Large intestine (tissue), 12 donors: ENCODE results near the gene MYCT1. TPM values are rescaled to one million over a fixed set of nuclear protein-coding genes. Genes with fewer than 3 reads are reported as not detected.

Source experiments
- DNase-seq, 2 donors: peaks; one replicate each; pipeline versions ENCODE4 v3.0.0 to v3.0.0-alpha.2; 2013
- H3K27ac ChIP-seq: one replicate; pipeline ENCODE4 v1.5.1; 2013; ENCODE audit warnings: low read length
- H3K27me3 ChIP-seq: 2 replicates; pipeline ENCODE4 v1.6.1; 2013; ENCODE audit warnings: low read length; ENCODE audit not compliant: control insufficient read depth, insufficient read depth
- H3K36me3 ChIP-seq: 2 replicates; pipeline ENCODE4 v1.6.1; 2013; ENCODE audit warnings: low read length; ENCODE audit not compliant: control insufficient read depth, insufficient read depth
- H3K4me1 ChIP-seq: one replicate; pipeline ENCODE4 v1.6.1; 2013; ENCODE audit warnings: low read length; ENCODE audit not compliant: control insufficient read depth, insufficient read depth
- H3K4me3 ChIP-seq: one replicate; pipeline ENCODE4 v1.5.1; 2013; ENCODE audit warnings: low read length
- H3K9me3 ChIP-seq: one replicate; pipeline ENCODE4 v1.6.1; 2013; ENCODE audit warnings: mild to moderate bottlenecking, low read depth, low read length, moderate library complexity; ENCODE audit not compliant: control insufficient read depth
- WGBS: methylation state at CpG from one replicate; pipeline ENCODE4 v1.1.5; 2013; ENCODE audit warnings: low lambda C conversion rate; ENCODE audit not compliant: insufficient coverage; 5-methylcytosine and 5-hydroxymethylcytosine counted together
- long read RNA-seq, 11 donors: transcript quantifications; one replicate each; lab custom pipeline, GENCODE V29; 2026
- polyA plus RNA-seq: library from polyadenylated mRNA; unstranded; fragments of 120-200 nt; gene quantifications from one replicate; pipeline ENCODE4 v1.2.1, GENCODE V29; 2013

MYCT1 gene
- 8.5 TPM for polyA plus RNA-seq
- long read RNA-seq, donor 1, partial matches to known transcripts = 0 of 3 reads
- long read RNA-seq, donor 1, other reads (novel, unspliced or antisense) = 0 of 3 reads
- long read RNA-seq, donor 2, transcript MYCT1-201 (2 exons, 3,030 nt) = major isoform, 8 of 8 reads
- long read RNA-seq, donor 2, partial matches to known transcripts = 0 of 8 reads
- long read RNA-seq, donor 2, other reads (novel, unspliced or antisense) = 0 of 8 reads
- long read RNA-seq, donor 3, transcript MYCT1-201 (2 exons, 3,030 nt) = major isoform, 6 of 6 reads
- long read RNA-seq, donor 3, partial matches to known transcripts = 0 of 6 reads
- long read RNA-seq, donor 3, other reads (novel, unspliced or antisense) = 0 of 6 reads
- long read RNA-seq, donor 4, partial matches to known transcripts = 0 of 2 reads
- long read RNA-seq, donor 4, other reads (novel, unspliced or antisense) = 0 of 2 reads
- long read RNA-seq, donor 5, partial matches to known transcripts = 0 of 3 reads
- long read RNA-seq, donor 5, other reads (novel, unspliced or antisense) = 0 of 3 reads
- long read RNA-seq, donor 6, transcript MYCT1-201 (2 exons, 3,030 nt) = major isoform, 10 of 10 reads
- long read RNA-seq, donor 6, partial matches to known transcripts = 0 of 10 reads
- long read RNA-seq, donor 6, other reads (novel, unspliced or antisense) = 0 of 10 reads
- long read RNA-seq, donor 7, transcript MYCT1-201 (2 exons, 3,030 nt) = major isoform, 9 of 10 reads
- long read RNA-seq, donor 7, partial matches to known transcripts = 0 of 10 reads
- long read RNA-seq, donor 7, other reads (novel, unspliced or antisense) = 0 of 10 reads
- long read RNA-seq, donor 8, transcript MYCT1-201 (2 exons, 3,030 nt) = major isoform, 7 of 7 reads
- long read RNA-seq, donor 8, partial matches to known transcripts = 0 of 7 reads
- long read RNA-seq, donor 8, other reads (novel, unspliced or antisense) = 0 of 7 reads
- long read RNA-seq, donor 9, partial matches to known transcripts = 0 of 3 reads
- long read RNA-seq, donor 9, other reads (novel, unspliced or antisense) = 0 of 3 reads
- long read RNA-seq, donor 10, partial matches to known transcripts = 0 of 3 reads
- long read RNA-seq, donor 10, other reads (novel, unspliced or antisense) = 0 of 3 reads
- long read RNA-seq, donor 11, transcript MYCT1-201 (2 exons, 3,030 nt) = major isoform, 6 of 6 reads
- long read RNA-seq, donor 11, partial matches to known transcripts = 0 of 6 reads
- long read RNA-seq, donor 11, other reads (novel, unspliced or antisense) = 0 of 6 reads

GRCh38 chr6:152697634-152698033 lies at the start of gene MYCT1:
Gene MYCT1, plus strand, starts transcription at chr6:152697897. Its CDS starts 6 bp downstream, at chr6:152697903.
- no peaks in the 10 kb centered on the region for H3K4me1 ChIP-seq
- H3K4me3 ChIP-seq = no peak within 1 kb of the TSS
- H3K9me3 ChIP-seq = no peaks in the 10 kb centered on the region
- no peak within 1 kb of the TSS for H3K27ac ChIP-seq
- H3K36me3 ChIP-seq = no peaks in the 10 kb centered on the region
- no peak for DNase-seq
- no peaks in the 10 kb centered on the region for H3K27me3 ChIP-seq
- WGBS = 89% methylated on average over 1 of the region's 2 CpGs

GRCh38 chr6:152648105-152648504 lies 49.6 kb upstream of the MYCT1 start:
- H3K9me3 ChIP-seq = no peaks in the 10 kb centered on the region
- H3K27ac ChIP-seq = no peak overlapping the region
- H3K4me1 ChIP-seq = no peaks in the 10 kb centered on the region
- WGBS = no CpG with 5 or more reads among the region's 2 CpGs
- no peak overlapping the region for H3K4me3 ChIP-seq
- no peaks in the 10 kb centered on the region for H3K36me3 ChIP-seq
- no peaks in the 10 kb centered on the region for H3K27me3 ChIP-seq
- peak in 1 of 2 donors; percentile 2 for DNase-seq

GRCh38 chr6:152651986-152652385 lies 45.7 kb upstream of the MYCT1 start:
- Histone ChIP-seq H3K36me3 (no peaks in the 10 kb centered on the region), H3K4me1 (no peaks in the 10 kb centered on the region), H3K9me3 (no peaks in the 10 kb centered on the region), H3K4me3 (no peak overlapping the region), H3K27me3 (no peaks in the 10 kb centered on the region), H3K27ac (no peak overlapping the region)
- DNase-seq = no peak
- no CpG with 5 or more reads among the region's 3 CpGs for WGBS

GRCh38 chr6:152661776-152662175 lies 35.9 kb upstream of the MYCT1 start:
- no CpG with 5 or more reads among the region's 3 CpGs for WGBS

GRCh38 chr6:152669895-152670294 lies 27.8 kb upstream of the MYCT1 start:
- no peaks in the 10 kb centered on the region for H3K36me3 ChIP-seq
- H3K4me3 ChIP-seq = no peak overlapping the region
- H3K27me3 ChIP-seq = no peaks in the 10 kb centered on the region
- WGBS = no CpG with 5 or more reads among the region's 1 CpG
- no peaks in the 10 kb centered on the region for H3K4me1 ChIP-seq
- no peak for DNase-seq
- no peak overlapping the region for H3K27ac ChIP-seq
- no peaks in the 10 kb centered on the region for H3K9me3 ChIP-seq

More at GRCh38 chr6:152661776-152662175, 35.9 kb upstream of the MYCT1 start:
- no peaks in the 10 kb centered on the region for H3K4me1 ChIP-seq
- no peaks in the 10 kb centered on the region for H3K27me3 ChIP-seq
- H3K27ac ChIP-seq = no peak overlapping the region
- H3K4me3 ChIP-seq = no peak overlapping the region
- H3K36me3 ChIP-seq = no peaks in the 10 kb centered on the region
- H3K9me3 ChIP-seq = no peaks in the 10 kb centered on the region
- DNase-seq = no peak

- DNase-seq = no peak
- Histone ChIP-seq H3K9me3 (no peaks in the 10 kb centered on the region), H3K36me3 (no peaks in the 10 kb centered on the region), H3K4me3 (no peak overlapping the region), H3K27ac (no peak overlapping the region), H3K27me3 (no peaks in the 10 kb centered on the region), H3K4me1 (no peaks in the 10 kb centered on the region)
- WGBS = 62% methylated on average over 4 of the region's 4 CpGs
Observed at GRCh38 chr6:152671171-152671570, 26.5 kb upstream of the MYCT1 start.

- Histone ChIP-seq H3K27me3 (no peaks in the 10 kb centered on the region), H3K4me1 (no peaks in the 10 kb centered on the region), H3K36me3 (no peaks in the 10 kb centered on the region), H3K4me3 (no peak overlapping the region), H3K9me3 (no peaks in the 10 kb centered on the region), H3K27ac (no peak overlapping the region)
- DNase-seq = no peak
Observed at GRCh38 chr6:152673236-152673635, 24.5 kb upstream of the MYCT1 start.

GRCh38 chr6:152680151-152680550 lies 17.5 kb upstream of the MYCT1 start:
- H3K27ac ChIP-seq = no peak overlapping the region
- no peaks in the 10 kb centered on the region for H3K27me3 ChIP-seq
- no peaks in the 10 kb centered on the region for H3K4me1 ChIP-seq
- no peaks in the 10 kb centered on the region for H3K36me3 ChIP-seq
- no peak for DNase-seq
- no CpG with 5 or more reads among the region's 1 CpG for WGBS
- H3K9me3 ChIP-seq = no peaks in the 10 kb centered on the region
- H3K4me3 ChIP-seq = no peak overlapping the region

GRCh38 chr6:152680879-152681517 lies 16.7 kb upstream of the MYCT1 start:
- Histone ChIP-seq H3K4me1 (no peaks in the 10 kb centered on the region), H3K9me3 (no peaks in the 10 kb centered on the region), H3K27me3 (no peaks in the 10 kb centered on the region), H3K4me3 (no peak overlapping the region), H3K36me3 (no peaks in the 10 kb centered on the region), H3K27ac (no peak overlapping the region)
- DNase-seq = no peak
- 28% methylated on average over 2 of the region's 3 CpGs for WGBS

GRCh38 chr6:152682141-152682540 lies 15.6 kb upstream of the MYCT1 start:
- H3K9me3 ChIP-seq = no peaks in the 10 kb centered on the region
- H3K27ac ChIP-seq = no peak overlapping the region
- H3K27me3 ChIP-seq = no peaks in the 10 kb centered on the region
- no peaks in the 10 kb centered on the region for H3K36me3 ChIP-seq
- H3K4me3 ChIP-seq = no peak overlapping the region
- no peak for DNase-seq
- 18% methylated on average over 2 of the region's 8 CpGs for WGBS
- H3K4me1 ChIP-seq = no peaks in the 10 kb centered on the region
